HUDEP-2 (cell line): ENCODE data around the gene UTS2R.
"Not testable (repeated sequence)": the region's sequence is repeated elsewhere in the genome, so short reads cannot be mapped to it uniquely, and the experiment has no call there.

Experiments
- DNase-seq, 76 experiments: peaks; one replicate each; lab custom pipeline; 2025; ENCODE audit not compliant: unreplicated experiment in 76 of 76; lab: John Stamatoyannopoulos, UW

The UTS2R gene

GRCh38 chr17:82333279-82334171 lies 38.0 kb upstream of the UTS2R start, which contains the start of gene SECTM1:
Gene SECTM1 (minus strand): TSS chr17:82333766. CDS start chr17:82327240, 6,526 bp downstream.
- peak in 3 of 76 experiments; percentile 12 to 39 (median 20) for DNase-seq

- DNase-seq, result no peak
Measured at GRCh38 chr17:82334204-82334621, 37.4 kb upstream of the UTS2R start.

GRCh38 chr17:82334622-82335394 lies 36.8 kb upstream of the UTS2R start:
- DNase-seq, result peak in 1 of 76 experiments; percentile 26

- peak in 50 of 76 experiments; percentile 13 to 82 (median 44) for DNase-seq
Measured at GRCh38 chr17:82338858-82339633, 32.5 kb upstream of the UTS2R start.

GRCh38 chr17:82339634-82340580 lies 31.7 kb upstream of the UTS2R start:
- no peak for DNase-seq

GRCh38 chr17:82342361-82343079 lies 29.0 kb upstream of the UTS2R start:
- no peak for DNase-seq

GRCh38 chr17:82343560-82343959 lies 28.0 kb upstream of the UTS2R start:
- DNase-seq, result peak in 27 of 76 experiments; percentile 5 to 65 (median 29)

GRCh38 chr17:82344175-82344907 lies 27.2 kb upstream of the UTS2R start:
- DNase-seq, result no peak

- DNase-seq, result peak in 31 of 76 experiments; percentile 10 to 77 (median 42)
Measured at GRCh38 chr17:82345151-82345976, 26.2 kb upstream of the UTS2R start.

GRCh38 chr17:82346342-82347300 lies 24.9 kb upstream of the UTS2R start:
- no peak for DNase-seq

GRCh38 chr17:82347994-82348393 lies 23.6 kb upstream of the UTS2R start:
- DNase-seq, result not testable (repeated sequence)

- DNase-seq, result no peak
Measured at GRCh38 chr17:82348434-82348833, 23.1 kb upstream of the UTS2R start.

- no peak for DNase-seq
Measured at GRCh38 chr17:82348866-82349265, 22.7 kb upstream of the UTS2R start.

GRCh38 chr17:82349287-82349701 lies 22.3 kb upstream of the UTS2R start:
- DNase-seq, result no peak

- peak in 49 of 76 experiments; percentile 9 to 80 (median 37) for DNase-seq
Measured at GRCh38 chr17:82350182-82351030, 21.2 kb upstream of the UTS2R start.
